Activated CD8-positive, alpha-beta memory T cell treated with anti-CD3 and anti-CD28 coated beads for 4 hours (primary cell): Measurements from ENCODE around the gene TRIM22.
A peak's percentile ranks its signal among the peaks of the same experiment; 100 is the strongest.
"Not testable (repeated sequence)": the region's sequence is repeated elsewhere in the genome, so short reads cannot be mapped to it uniquely, and the experiment has no call there.

Experiments used
- DNase-seq, 2 donors: peaks; one replicate each; pipeline ENCODE4 v3.0.0-alpha.2; 2020; ENCODE audit warnings: low read depth in 2 of 2

Gene TRIM22

DNA sequence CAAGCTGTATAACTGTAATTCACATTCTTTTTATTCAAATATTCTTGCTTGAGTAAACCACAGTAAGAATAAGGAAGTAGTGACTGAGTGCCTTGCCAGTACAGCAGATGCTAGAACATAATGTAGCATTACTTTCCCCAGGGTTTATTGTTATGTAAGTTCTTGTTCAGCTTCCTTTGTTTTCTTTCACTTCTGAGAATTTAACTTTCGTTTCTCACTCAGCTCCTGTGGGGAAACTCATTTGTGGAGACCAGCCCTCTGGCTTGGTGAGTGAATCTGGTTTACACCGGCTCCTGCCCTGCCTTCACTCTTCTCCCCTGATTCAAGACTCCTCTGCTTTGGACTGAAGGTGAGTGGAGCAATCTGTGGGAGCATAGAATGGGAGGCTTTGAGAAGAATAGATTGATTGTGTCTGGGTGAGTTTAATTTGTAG, at the start of gene TRIM22:
Gene TRIM22 (plus strand): TSS at position 240 of the 433 bp plus-strand sequence. CDS start 6,443 bp downstream, outside the sequence.
- peak in 1 of 2 donors; percentile 31 for DNase-seq

GRCh38 chr11:5639953-5640352, 49.6 kb upstream of the TRIM22 start:
- no peak for DNase-seq

- no peak for DNase-seq
Observed at GRCh38 chr11:5643585-5643984, 46.0 kb upstream of the TRIM22 start.

GRCh38 chr11:5646139-5646538, 43.5 kb upstream of the TRIM22 start:
- DNase-seq = no peak

DNA sequence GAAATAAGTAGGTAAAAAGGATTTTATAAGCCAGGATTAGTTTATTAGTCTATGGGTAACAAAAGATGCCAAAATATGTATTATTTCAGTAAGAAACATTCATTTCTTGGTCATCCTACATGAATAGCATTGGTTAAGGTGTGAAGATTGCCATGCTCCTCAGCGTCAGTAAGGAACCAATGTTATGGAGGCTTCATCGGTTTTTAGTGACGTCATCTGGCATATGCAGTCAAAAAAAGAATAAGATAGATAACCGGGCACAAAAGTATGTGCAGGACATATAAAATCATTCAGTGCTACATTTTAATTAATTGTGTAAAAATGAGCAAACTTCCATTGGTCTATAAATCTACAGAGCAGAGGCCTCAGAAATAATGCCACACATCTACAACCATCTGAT, 34.1 kb upstream of the TRIM22 start:
- DNase-seq = no peak

GRCh38 chr11:5656956-5657355, 32.6 kb upstream of the TRIM22 start:
- DNase-seq = not testable (repeated sequence)

DNA sequence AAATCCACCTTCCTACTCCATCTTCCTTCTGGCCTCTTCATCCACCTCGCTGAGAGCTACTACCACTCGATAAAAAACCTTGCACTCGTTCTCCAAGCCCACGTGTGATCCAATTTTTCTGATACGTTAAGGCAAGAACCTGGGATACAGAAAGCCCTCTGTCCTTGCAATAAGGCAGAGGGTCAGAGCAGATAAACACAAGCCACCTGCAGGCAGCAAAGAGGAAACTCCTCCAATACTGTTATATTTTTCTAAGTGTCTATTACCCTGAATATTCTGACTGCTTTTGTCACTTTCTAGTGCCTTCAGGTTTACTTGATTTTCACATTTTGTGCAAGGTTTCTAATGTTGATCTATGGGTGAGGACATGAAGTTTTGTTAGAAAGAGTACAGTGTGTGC, 31.3 kb upstream of the TRIM22 start:
- no peak for DNase-seq

DNA sequence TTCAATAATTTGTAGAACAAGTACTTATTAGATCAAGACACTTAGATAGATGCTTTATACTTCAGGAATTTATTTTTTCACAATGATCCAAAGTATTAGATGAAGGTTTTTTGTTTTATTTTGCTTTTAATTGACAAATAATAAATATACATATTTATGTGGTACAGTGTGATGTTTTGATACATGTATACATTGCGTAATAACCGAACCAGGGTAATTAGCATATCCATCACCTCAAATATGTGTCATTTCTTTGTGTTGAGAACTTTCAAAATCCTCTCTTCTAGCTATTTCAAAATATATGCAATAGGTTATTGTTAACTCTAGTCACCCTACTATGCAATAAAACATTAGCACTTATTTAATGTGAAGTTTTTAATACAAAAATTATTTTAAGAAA, 26.1 kb upstream of the TRIM22 start:
- no peak for DNase-seq

DNA sequence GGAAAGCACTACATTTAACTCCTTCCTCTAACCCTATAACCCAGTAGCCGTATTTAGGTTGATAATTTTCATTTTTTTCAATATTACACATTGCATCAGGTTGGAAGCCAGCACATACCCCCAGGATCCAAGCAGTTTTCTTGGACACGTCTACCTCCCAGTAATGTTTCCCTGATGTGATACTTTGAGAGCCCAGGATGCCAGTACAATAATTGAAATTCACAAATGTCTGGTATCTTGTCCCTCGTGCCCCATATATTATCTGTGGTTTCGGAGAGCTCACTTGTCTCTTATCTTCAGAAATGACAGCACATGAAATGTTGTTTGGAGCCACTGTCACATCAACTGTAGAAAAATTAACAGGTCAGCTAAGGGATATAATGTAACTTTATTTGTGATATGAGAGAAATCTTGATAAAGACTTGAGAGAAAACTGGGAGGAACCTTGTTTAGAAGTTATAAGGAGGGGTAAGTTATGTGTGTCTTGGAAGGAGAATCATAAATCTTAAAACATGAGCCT, 24.5 kb upstream of the TRIM22 start:
- DNase-seq = no peak

GRCh38 chr11:5665746-5666401, 23.7 kb upstream of the TRIM22 start:
- no peak for DNase-seq

- DNase-seq = no peak
Observed at GRCh38 chr11:5666402-5666793, 23.2 kb upstream of the TRIM22 start.

GRCh38 chr11:5671831-5672230, 17.8 kb upstream of the TRIM22 start:
- no peak for DNase-seq

- DNase-seq = no peak
Observed at GRCh38 chr11:5674391-5674790, 15.2 kb upstream of the TRIM22 start.

GRCh38 chr11:5679811-5680210, 9.8 kb upstream of the TRIM22 start:
- no peak for DNase-seq

- DNase-seq = not testable (repeated sequence)
Observed at GRCh38 chr11:5682890-5683441, 6.6 kb upstream of the TRIM22 start.

DNA sequence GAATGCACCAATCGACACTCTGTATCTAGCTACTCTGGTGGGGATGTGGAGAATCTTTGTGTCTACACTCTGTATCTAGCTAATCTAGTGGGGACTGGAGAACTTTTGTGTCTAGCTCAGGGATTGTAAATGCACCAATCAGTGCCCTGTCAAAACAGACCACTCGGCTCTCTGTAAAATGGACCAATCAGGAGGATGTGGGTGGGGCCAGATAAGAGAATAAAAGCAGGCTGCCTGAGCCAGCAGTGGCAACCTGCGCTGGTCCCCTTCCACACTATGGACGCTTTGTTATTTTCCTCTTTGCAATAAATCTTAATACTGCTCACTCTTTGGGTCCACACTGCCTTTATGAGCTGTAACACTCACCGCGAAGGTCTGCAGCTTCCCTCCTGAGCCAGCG, 6.0 kb upstream of the TRIM22 start:
- peak in 1 of 2 donors; percentile 14 for DNase-seq

DNA sequence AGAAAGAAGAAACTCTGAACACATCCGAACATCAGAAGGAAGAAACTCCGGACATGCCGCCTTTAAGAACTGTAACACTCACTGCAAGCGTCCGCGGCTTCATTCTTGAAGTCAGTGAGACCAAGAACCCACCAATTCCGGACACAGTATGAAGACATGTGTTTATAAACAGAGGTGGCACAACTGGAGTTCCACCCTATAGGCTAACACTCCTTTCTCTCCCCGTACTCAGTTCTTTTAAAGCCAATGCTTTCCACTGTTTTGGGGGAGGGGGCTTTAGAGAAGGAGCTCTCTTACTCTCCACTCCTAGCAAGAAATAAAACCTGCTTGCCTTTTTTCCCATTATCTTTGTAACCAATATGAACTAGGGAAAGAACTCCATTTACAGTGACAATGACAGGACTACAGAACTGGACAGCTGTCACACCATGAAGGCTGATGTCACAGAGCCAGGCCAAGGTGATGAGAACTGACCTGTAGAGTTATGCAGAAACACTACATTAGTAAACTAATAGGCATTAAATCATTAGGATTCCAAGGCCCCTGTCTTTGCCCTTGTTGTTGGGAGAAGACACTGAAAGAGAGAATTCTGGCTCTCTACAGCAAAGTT, 5.4 kb upstream of the TRIM22 start:
- no peak for DNase-seq

DNA sequence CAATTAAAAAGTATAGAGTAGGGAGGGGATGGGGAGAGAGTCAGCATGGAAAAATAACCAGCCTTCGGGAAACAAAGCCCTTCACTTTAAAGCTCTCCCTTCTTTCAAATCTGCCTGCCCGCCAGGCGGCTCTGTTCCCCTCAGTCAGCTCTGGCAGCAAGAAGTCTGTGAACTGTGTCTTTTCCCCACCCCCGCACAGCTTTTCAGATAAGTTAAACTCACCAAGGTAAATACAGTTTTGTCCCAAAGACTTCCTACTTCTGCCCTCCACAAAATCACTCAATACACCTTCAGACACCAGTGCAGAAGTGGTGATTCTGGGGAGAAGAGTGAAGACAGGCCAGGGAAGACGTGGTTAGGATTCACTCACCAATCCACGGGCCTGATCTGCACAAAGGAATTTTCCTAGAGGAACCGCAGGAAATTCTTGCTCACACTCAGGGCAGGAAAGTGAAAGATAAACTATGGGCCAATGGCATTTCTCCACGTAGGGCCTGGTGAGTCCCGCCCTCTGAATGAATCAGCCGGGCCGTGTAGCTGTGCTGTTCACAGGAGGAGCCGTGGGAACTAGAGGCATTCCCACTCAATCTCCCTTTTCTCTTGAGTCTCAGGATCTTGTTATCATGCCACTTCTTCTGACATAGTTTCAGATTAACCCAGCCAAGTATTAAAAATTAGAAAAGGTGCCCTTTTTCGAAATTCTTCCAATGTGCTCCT, 4.8 kb upstream of the TRIM22 start, which contains the start of gene TRIM5:
Gene TRIM5 (minus strand): TSS at position 429 of the 717 bp plus-strand sequence. CDS start 4,897 bp downstream, outside the sequence.
- DNase-seq = peak; percentile 65 to 75

GRCh38 chr11:5686426-5686825, 3.2 kb upstream of the TRIM22 start:
- DNase-seq = no peak

DNA sequence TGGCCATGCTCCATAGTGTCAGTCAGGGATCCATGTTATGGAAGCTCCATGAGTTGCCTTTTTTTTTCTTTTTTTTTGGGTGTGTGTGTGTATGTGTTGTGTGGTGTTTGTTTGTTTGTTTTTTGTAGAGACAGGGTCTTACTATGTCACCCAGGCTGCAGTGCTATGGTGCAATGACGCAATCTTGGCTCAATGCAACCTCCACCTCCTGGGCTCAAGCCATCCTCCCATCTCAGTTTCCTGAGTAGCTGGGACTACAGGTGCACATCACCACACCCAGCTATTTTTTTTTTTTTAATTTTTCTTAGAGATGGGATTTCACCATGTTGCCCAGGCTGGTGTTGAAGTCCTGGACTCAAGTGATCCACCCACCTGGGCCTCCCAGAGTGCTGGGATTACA, 1.1 kb upstream of the TRIM22 start:
- DNase-seq = no peak

DNA sequence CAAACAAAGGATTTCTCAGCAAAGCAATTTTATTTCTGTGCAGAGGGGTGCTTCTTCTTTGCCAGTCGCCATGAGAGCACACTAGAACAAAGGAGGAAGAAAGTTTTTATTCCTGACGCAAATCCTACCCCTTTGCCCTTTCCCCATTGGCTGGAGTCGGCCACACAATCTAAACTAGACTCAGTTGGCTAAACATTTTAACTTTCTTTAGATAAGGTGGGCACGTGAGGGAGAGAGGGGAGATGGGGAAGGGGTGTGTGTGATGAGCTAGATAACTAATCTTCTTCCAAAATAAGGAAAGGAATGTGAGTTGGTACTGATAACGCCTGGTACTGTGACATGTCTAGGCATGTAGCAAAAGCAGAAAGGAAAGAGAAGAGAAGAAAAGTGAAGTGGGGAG, 626 bp downstream of the TRIM22 start:
- no peak for DNase-seq

GRCh38 chr11:5690736-5691135, 1.1 kb downstream of the TRIM22 start:
- no peak for DNase-seq
